ENCODE measurements around the gene CEACAM8.

CEACAM8 gene

GRCh38 chr19:42548552-42548951 is 46.2 kb downstream of the CEACAM8 start:
- TF ChIP-seq, protein P1, sequence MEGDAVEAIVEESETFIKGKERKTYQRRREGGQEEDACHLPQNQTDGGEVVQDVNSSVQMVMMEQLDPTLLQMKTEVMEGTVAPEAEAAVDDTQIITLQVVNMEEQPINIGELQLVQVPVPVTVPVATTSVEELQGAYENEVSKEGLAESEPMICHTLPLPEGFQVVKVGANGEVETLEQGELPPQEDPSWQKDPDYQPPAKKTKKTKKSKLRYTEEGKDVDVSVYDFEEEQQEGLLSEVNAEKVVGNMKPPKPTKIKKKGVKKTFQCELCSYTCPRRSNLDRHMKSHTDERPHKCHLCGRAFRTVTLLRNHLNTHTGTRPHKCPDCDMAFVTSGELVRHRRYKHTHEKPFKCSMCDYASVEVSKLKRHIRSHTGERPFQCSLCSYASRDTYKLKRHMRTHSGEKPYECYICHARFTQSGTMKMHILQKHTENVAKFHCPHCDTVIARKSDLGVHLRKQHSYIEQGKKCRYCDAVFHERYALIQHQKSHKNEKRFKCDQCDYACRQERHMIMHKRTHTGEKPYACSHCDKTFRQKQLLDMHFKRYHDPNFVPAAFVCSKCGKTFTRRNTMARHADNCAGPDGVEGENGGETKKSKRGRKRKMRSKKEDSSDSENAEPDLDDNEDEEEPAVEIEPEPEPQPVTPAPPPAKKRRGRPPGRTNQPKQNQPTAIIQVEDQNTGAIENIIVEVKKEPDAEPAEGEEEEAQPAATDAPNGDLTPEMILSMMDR (IDR thresholded peaks at IDR 0.05; ENCODE audit: borderline replicate concordance, insufficient read depth, low read depth, low read length) = no peak
- H3K4me3 ChIP-seq (ENCODE audit: low read depth, low read length) = no peak overlapping the region

GRCh38 chr19:42547929-42548328 is 46.8 kb downstream of the CEACAM8 start:
- no peak overlapping the region for H3K4me3 ChIP-seq (ENCODE audit: low read depth, low read length)
- TF ChIP-seq, protein P1 (IDR thresholded peaks at IDR 0.05; ENCODE audit: borderline replicate concordance, insufficient read depth, low read depth, low read length) = no peak

DNA sequence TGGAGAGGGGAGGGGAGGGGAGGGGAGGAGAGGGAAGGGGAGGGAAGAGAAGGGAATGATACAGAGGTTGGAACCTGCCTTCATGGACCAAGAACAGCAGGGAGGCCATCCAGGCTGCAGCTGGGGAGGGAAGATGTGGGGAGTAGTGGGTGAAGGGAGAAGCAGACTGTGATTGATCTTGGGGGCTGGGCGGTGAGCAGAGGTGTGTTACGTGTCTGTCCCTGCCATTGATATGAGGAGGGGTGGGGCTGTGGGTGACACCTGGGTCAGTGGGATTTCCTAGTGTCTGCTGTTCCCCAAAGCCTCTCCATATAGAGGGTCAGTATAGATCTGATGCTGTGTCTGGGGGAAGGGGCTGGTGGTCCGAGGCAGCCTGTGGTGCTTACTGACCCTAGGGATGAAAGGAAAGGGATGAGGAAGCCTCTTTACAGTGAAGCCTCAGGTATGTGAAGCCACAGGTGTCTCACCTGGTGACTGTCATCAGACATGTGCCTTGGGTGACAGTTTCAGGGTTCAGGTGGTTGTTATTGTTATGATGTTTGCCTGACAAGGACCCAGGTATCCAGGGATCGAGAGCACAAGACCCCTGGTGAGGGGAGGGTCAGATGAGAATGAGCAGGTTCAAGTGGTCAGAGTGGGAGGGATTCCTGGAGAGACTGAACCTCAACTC is 47.8 kb downstream of the CEACAM8 start:
- no peak overlapping the region for H3K4me3 ChIP-seq (ENCODE audit: low read depth, low read length)
- TF ChIP-seq, protein P1 (IDR thresholded peaks at IDR 0.05; ENCODE audit: borderline replicate concordance, insufficient read depth, low read depth, low read length) = no peak

DNA sequence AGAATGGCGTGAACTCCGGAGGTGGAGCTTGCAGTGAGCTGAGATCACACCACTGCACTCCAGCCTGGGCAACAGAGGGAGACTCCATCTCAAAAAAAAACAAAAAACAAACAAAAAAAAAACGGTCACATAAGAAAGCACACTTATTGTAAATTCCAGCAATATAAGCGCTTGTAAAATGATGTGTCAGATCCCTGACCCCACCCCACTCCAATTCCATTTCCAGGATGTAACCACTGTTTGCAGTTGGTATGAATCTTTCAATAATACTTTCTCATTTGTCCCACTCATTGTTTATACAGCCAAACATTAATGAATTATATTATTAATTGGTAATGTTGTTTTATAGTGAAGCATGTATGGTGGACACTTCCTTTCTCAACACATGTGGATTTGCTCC is 50.6 kb downstream of the CEACAM8 start:
- TF ChIP-seq, protein P1 (IDR thresholded peaks at IDR 0.05; ENCODE audit: borderline replicate concordance, insufficient read depth, low read depth, low read length) = no peak
- H3K4me3 ChIP-seq (ENCODE audit: low read depth, low read length) = no peak overlapping the region

DNA sequence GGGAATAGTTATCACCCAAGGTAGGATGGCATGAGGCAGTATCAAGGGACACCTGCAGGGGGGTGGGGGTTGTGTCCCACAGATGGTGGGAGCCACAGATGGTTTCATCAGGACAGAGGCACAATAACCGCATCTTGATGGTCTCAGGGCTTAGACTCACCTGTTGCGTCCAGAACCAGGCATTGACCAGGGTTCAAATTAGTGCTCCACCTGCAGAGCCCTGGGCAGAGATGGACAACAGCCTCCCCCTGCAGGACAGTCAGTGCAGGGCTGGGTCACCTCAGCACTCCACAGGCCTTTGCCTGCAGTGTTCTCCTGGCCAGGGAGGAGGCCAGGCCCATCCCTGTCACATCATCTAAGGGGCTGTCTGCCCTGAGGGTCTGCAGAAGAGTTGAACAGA is 51.9 kb downstream of the CEACAM8 start:
- TF ChIP-seq, protein P1 (IDR thresholded peaks at IDR 0.05; ENCODE audit: borderline replicate concordance, insufficient read depth, low read depth, low read length) = no peak
- no peak overlapping the region for H3K4me3 ChIP-seq (ENCODE audit: low read depth, low read length)

DNA sequence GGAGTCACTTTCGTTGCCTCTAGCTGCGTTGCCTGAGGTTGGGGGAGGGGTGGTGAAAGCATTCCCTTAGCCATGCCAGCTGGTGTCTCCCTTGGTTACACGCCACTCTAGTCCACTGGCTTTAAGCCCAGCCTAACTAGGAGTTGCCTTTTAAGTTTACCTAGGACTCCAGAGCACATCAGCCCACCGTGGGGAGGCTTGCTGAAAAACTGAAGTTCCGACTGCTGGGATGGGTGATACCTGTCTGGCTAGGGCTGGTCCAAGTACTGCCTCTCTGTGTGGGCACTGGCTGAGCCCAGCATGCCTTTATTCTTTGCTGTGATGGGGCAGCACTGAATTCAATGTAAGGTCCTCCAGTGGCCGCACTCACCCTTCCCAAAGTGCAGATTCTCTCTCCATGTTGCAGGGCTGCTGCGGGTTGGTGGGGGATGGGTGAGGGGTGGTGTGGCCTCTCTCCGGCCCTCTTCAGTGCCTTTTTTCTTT is 54.6 kb downstream of the CEACAM8 start:
- TF ChIP-seq, protein P1 (IDR thresholded peaks at IDR 0.05; ENCODE audit: borderline replicate concordance, insufficient read depth, low read depth, low read length) = no peak
- no peak overlapping the region for H3K4me3 ChIP-seq (ENCODE audit: low read depth, low read length)
